Ishikawa (cell line): Measurements from ENCODE around the gene VCAN.

ENCODE experiments used
- CEBPB ChIP-seq: IDR thresholded peaks from 2 replicates; pipeline ENCODE4 v1.6.1; 2012
- CREB1 ChIP-seq: IDR thresholded peaks from 2 replicates; pipeline ENCODE4 v1.6.1; 2012; ENCODE audit warnings: low read depth
- EGR1 ChIP-seq: IDR thresholded peaks from 2 replicates; pipeline ENCODE4 v1.6.1; 2012
- EP300 ChIP-seq: IDR thresholded peaks from 2 replicates; pipeline ENCODE4 v1.6.1; 2012; ENCODE audit warnings: borderline replicate concordance
- FOXM1 ChIP-seq: IDR thresholded peaks from 2 replicates; pipeline ENCODE4 v1.6.1; 2012; ENCODE audit warnings: low read depth, borderline replicate concordance
- MAX ChIP-seq: IDR thresholded peaks from 2 replicates; pipeline ENCODE4 v1.6.1; 2012
- NFIC ChIP-seq: IDR thresholded peaks from 2 replicates; pipeline ENCODE4 v1.6.1; 2012
- RAD21 ChIP-seq: IDR thresholded peaks from 2 replicates; pipeline ENCODE4 v1.6.1; 2012; ENCODE audit warnings: low read depth
- REST ChIP-seq: IDR thresholded peaks from 2 replicates; pipeline ENCODE4 v1.6.1; 2012; ENCODE audit warnings: low read depth, mild to moderate bottlenecking
- TAF1 ChIP-seq: IDR thresholded peaks from 2 replicates; pipeline ENCODE4 v1.6.1; 2012; ENCODE audit warnings: low read depth, mild to moderate bottlenecking
- USF1 ChIP-seq: IDR thresholded peaks from 2 replicates; pipeline ENCODE4 v1.6.1; 2012
- YY1 ChIP-seq: IDR thresholded peaks from 2 replicates; pipeline ENCODE4 v1.6.1; 2012; ENCODE audit warnings: low read depth
- ZBTB7A ChIP-seq: IDR thresholded peaks from 2 replicates; pipeline ENCODE4 v1.6.1; 2012; ENCODE audit warnings: low read depth

GRCh38 chr5:83531661-83532060 is 60.1 kb downstream of the VCAN start:
- TF ChIP-seq MAX (no peak), CEBPB (no peak), TAF1 (no peak), EGR1 (no peak), ZBTB7A (no peak), USF1 (no peak), CREB1 (no peak), YY1 (no peak), EP300 (no peak), REST (no peak), RAD21 (no peak), NFIC (no peak), FOXM1 (no peak)
